Esophagus (tissue), 2 donors: Measurements from ENCODE around the gene FEZF1. TPM values are rescaled to one million over a fixed set of nuclear protein-coding genes. Genes with fewer than 3 reads are reported as not detected.

Experiments
- H3K27ac ChIP-seq, 2 donors: one replicate each; pipeline ENCODE4 v1.5.1; 2013; ENCODE audit warnings: low read depth in 2 of 2, mild to moderate bottlenecking in 2 of 2, inconsistent platforms in 1 of 2, low read length in 1 of 2, moderate library complexity in 1 of 2
- H3K27me3 ChIP-seq, 2 donors: one replicate each; pipeline ENCODE4 v1.6.1; 2013; ENCODE audit warnings: low read length in 2 of 2, control low read depth in 1 of 2, mild to moderate bottlenecking in 1 of 2; ENCODE audit not compliant: insufficient read depth in 2 of 2, control insufficient read depth in 1 of 2
- H3K36me3 ChIP-seq, 2 donors: one replicate each; pipeline ENCODE4 v1.6.1; 2013; ENCODE audit warnings: low read length in 1 of 2; ENCODE audit not compliant: control insufficient read depth in 2 of 2, insufficient read depth in 2 of 2
- H3K4me1 ChIP-seq, 2 donors: one replicate each; pipeline ENCODE4 v1.6.1; 2013; ENCODE audit warnings: low read length in 1 of 2; ENCODE audit not compliant: control insufficient read depth in 2 of 2, insufficient read depth in 2 of 2
- H3K4me3 ChIP-seq, 2 donors: one replicate each; pipeline ENCODE4 v1.5.1; 2013; ENCODE audit warnings: low read length in 2 of 2, mild to moderate bottlenecking in 2 of 2, low read depth in 1 of 2, moderate library complexity in 1 of 2
- H3K9me3 ChIP-seq, 2 donors: one replicate each; pipeline ENCODE4 v1.6.1; 2013; ENCODE audit warnings: mild to moderate bottlenecking in 2 of 2, low read depth in 1 of 2, low read length in 1 of 2, moderate library complexity in 1 of 2; ENCODE audit not compliant: control insufficient read depth in 2 of 2, insufficient read depth in 1 of 2
- WGBS, 2 donors: extraction: QIAGEN DNeasy Blood & Tissue Kit; methylation state at CpG; one replicate each; pipeline ENCODE4 v1.1.7; 2013; 5-methylcytosine and 5-hydroxymethylcytosine counted together
- polyA plus RNA-seq, 2 donors: library from polyadenylated mRNA; stranded (reverse); fragments of 200-250 nt; gene quantifications; one replicate each; pipeline ENCODE4 v1.2.3, GENCODE V29; 2013
- donor health status: healthy with polysubstance abuse.
- donor health status: Bipolar disorder and iron deficiency.

FEZF1 gene
- polyA plus RNA-seq, 2 donors, result not detected

DNA sequence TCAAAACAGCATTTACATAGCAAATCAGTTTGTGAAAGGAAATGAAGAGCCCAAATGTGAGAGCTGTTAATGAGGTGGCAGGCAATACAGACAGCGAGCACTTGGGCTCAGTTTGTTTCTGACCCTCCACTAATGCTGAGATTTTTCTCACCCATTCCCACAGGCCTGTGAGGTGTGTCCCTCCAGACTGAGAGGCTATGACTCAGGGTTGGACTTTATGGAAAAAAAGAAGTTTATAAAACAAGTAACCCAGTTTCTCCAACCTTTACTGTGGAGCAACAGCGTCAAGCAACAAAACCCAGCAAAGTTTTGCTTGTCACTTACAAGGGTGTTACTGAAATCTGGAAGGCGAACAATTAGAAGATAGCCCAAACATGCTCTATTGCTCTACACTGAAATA, 4.9 kb upstream of the FEZF1 start:
- H3K27me3 ChIP-seq, result peaks cover 17 to 34% of the 10 kb centered on the region in 2 donors
- H3K27ac ChIP-seq, result no peak overlapping the region
- peaks cover 0 to 2% of the 10 kb centered on the region in 2 donors for H3K9me3 ChIP-seq
- no peaks in the 10 kb centered on the region for H3K36me3 ChIP-seq
- H3K4me1 ChIP-seq, result peaks cover 14 to 15% of the 10 kb centered on the region in 2 donors
- H3K4me3 ChIP-seq, result no peak overlapping the region
- 45 to 51% methylated on average over 3 of the region's 3 CpGs for WGBS, 2 donors

DNA sequence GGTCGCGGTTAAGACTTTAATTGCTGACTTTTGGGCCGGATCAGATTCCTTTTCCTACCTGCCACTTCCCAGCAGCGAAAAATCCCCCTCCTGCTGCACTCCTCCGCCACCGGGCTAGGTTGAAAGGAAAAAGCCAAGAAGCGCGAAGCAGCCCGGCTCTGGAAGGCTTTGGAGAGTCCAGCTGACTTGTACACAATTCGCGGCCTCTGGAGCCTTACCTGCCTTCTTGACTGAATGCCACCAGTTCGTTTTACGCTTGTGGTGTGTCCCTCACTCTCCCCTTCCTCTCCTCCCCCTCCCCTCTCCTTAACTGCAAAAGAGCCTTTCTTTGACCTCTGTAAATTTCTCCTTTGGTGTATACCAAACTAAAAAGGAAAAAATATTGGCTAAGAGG, 2.7 kb upstream of the FEZF1 start:
- H3K27ac ChIP-seq, result no peak overlapping the region
- H3K36me3 ChIP-seq, result no peaks in the 10 kb centered on the region
- peaks cover 20% of the 10 kb centered on the region in 2 donors for H3K4me1 ChIP-seq
- H3K27me3 ChIP-seq, result peaks cover 17 to 39% of the 10 kb centered on the region in 2 donors
- H3K9me3 ChIP-seq, result peaks cover 0 to 2% of the 10 kb centered on the region in 2 donors
- no peak overlapping the region for H3K4me3 ChIP-seq
- WGBS, 2 donors, result 24 to 30% methylated on average over 13 of the region's 13 CpGs

DNA sequence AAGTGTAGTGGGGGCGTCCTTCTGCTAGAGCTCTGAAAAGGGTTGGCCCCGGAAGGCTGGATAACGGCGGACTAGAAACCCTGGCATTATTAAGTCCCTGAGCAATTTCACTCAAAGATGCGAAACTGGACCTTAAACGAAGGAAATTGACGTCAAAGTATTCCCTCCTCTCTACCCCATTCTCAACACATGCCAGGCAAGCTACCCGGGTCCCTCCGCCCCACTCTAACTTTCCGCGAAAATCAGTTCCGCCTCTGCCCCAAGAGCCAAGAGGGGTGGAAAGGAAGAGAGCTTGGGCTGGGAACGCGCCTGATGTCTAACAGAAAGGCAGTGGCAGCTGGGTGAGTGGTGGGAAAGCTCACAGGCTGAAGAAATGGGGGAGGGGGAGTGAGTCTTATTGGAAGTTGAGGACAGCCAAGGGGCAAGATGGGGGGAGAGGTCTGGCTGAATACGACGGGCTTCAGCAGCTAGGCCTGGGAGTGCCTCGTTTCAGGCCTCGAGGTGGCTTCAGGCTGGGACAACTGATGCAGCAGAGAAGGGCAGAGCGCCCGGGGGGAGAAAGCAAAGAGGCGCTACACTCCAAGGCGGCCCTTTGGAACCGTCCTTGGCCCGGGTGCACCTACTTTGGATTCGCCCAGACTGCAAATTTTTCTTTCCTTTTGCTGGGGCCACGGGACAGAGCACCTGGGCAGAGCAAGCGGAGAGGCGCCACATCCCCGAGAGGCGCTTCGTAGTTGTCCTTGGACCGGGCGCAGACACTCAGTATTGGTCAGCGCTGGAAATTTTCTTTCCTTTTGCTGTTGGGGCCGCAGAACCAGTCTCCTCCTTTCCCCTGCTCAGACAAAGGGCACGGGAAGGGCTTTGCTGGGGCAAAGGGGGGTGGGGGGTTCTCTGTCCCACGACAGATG, 2.0 kb upstream of the FEZF1 start:
- H3K27me3 ChIP-seq, result peaks cover 17 to 37% of the 10 kb centered on the region in 2 donors
- H3K4me1 ChIP-seq, result peaks cover 20% of the 10 kb centered on the region in 2 donors
- H3K9me3 ChIP-seq, result peaks cover 0 to 2% of the 10 kb centered on the region in 2 donors
- WGBS, 2 donors, result 14 to 19% methylated on average over 35 to 37 of the region's 37 CpGs
- H3K36me3 ChIP-seq, result no peaks in the 10 kb centered on the region
- H3K27ac ChIP-seq, result no peak overlapping the region
- no peak overlapping the region for H3K4me3 ChIP-seq

DNA sequence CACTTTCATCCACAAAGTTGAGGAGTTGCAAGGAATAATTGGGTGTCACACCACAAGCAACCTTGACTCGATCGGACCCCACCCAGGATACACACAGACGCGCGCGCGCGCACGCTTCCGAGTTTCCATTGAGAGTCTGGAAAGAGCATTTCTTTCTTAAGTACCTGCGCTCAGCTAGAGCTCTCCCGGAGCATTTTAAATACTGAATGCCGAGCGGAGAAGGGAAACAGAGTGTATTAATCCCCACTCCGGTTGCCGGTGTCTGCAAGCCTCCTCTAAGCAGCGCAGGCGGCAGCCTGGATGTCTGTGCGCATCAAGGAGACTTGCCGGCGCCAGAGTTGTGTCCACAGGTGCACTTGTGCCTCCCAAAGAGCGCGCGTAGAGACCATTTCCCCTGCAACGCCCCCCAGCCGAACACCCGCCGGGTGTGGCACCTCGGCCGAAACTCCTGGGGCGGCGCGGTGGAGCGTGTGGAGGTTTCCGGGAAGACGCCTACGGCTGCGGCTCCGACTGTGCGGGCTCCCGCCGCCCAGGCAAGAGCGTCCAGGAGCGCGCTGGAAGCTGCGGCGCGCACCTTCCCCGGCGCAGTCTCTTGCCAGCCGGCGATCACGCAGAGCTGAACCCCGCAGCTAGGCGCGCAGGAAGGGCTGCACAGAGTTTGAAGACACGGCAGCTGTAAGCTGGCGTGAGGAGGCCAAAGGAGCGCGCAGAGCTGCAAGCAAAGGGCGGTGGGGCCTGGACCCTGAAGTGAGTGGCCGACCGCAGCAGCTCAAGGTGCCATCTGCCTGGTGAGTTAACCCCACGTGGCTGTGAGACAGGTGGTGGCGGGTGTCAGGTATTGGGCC, 1.1 kb upstream of the FEZF1 start:
- Histone ChIP-seq H3K27ac (no peak overlapping the region), H3K9me3 (peaks cover 0 to 2% of the 10 kb centered on the region in 2 donors), H3K27me3 (peaks cover 11 to 35% of the 10 kb centered on the region in 2 donors), H3K4me3 (peak overlapping the region in 1 of 2 donors; percentile 45), H3K36me3 (no peaks in the 10 kb centered on the region), H3K4me1 (peaks cover 19 to 20% of the 10 kb centered on the region in 2 donors)
- 3 to 4% methylated on average over 65 of the region's 65 CpGs for WGBS, 2 donors

DNA sequence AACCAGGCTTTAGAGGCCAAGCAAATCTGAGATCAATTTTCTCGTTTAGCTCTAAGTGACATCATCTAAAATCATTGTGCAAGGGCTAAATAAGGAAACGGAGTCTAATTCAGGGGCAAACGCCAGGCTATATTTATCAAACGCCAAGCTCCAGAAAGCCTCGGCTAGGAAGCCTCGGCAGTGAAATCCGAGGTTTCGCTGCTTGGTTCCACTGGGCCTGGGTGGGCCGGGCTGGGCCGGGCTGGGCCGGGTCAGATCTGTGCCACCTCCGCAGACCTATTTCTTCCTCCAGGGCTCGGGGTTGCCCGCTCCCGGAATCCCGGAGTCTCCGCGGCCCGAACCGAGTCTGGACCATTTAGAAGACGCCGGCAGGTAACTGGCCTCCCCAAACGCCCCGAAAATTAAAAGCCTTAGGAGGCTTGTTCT, 459 bp upstream of the FEZF1 start:
- peaks cover 11 to 33% of the 10 kb centered on the region in 2 donors for H3K27me3 ChIP-seq
- peaks cover 2 to 3% of the 10 kb centered on the region in 2 donors for H3K9me3 ChIP-seq
- H3K36me3 ChIP-seq, result no peaks in the 10 kb centered on the region
- peak overlapping the region in 1 of 2 donors; percentile 45 for H3K4me3 ChIP-seq
- no peak overlapping the region for H3K27ac ChIP-seq
- WGBS, 2 donors, result 3% methylated on average over 24 of the region's 24 CpGs
- H3K4me1 ChIP-seq, result peaks cover 17 to 20% of the 10 kb centered on the region in 2 donors

DNA sequence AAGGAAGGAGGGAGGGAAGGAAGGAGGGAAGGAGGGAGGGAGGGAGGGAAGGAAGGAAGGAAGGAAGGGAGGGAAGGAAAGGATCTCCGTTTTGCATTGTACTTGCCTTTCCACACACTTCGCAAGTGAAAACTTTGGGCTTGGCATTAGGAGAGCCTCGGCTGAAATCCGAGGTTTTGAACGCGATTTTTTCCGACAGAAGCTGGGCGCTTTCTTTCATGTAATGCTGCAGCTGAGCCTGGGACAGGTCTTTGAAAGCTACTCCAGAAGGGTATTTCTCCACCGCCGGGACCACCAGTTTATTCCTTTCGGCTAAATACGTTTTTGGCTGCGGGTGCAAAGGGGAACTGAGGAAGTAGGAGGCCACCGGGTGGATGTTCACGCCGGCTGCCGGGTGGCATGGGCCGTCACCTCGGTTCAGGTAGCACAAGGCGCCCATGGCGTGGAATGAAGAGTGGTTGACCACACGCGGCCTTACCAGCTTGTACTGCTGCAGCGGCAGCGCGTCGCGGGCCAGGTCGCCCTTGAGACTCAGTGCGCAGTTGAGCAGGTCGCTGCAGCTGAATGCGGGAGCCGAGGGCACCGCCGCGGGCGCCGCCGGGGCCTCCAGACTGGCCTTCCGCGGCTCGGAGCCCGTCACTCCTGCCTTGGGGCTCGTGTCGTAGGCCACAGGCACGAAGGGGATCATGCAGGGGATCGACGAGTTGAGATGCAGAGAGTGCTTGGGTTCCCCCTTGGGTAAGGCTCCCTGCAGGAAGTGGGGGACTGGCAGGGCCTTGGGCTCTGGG, 825 bp downstream of the FEZF1 start:
- Histone ChIP-seq H3K27me3 (peaks cover 11 to 39% of the 10 kb centered on the region in 2 donors), H3K36me3 (no peaks in the 10 kb centered on the region), H3K4me1 (peaks cover 17 to 26% of the 10 kb centered on the region in 2 donors), H3K27ac (no peak overlapping the region), H3K9me3 (peaks cover 2 to 7% of the 10 kb centered on the region in 2 donors), H3K4me3 (no peak overlapping the region)
- 9% methylated on average over 40 to 48 of the region's 48 CpGs for WGBS, 2 donors

DNA sequence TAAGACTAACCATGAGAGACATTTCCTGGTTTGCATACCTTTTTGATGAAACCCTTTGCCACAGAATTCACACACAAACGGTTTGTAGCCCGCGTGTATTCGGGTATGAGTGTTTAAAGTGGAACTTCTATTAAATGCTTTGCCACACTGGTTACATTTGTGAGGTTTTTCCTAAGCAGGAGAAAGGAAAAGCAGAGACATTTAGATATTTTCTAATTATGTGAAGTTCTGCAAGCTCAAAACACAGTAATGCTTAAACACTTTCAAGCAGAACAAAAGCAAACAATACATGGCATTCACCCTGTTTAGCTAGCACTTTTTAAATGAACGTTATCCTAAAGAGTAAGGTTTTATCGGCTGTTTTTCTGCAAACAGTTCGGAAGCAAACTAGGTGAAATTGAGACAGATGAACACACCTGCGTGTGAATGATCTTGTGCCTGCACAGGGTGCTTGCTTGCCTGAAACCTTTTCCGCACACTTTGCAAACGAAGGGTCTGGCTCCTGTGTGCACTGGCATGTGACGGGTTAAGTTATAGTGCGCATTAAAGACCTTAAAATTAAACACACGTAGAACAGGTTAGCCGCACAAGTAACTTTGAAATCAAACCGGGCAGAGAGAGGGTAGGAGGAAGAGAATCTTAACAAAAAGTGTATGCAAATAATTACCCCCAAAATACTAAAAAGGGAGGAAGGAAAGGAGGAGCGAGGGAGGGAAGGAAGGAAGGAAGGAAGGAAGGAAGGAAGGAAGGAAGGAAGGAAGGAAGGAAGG, 1.6 kb downstream of the FEZF1 start:
- H3K4me1 ChIP-seq, result peaks cover 17 to 26% of the 10 kb centered on the region in 2 donors
- 13 to 14% methylated on average over 16 of the region's 16 CpGs for WGBS, 2 donors
- H3K9me3 ChIP-seq, result peaks cover 2 to 7% of the 10 kb centered on the region in 2 donors
- H3K27me3 ChIP-seq, result peaks cover 11 to 39% of the 10 kb centered on the region in 2 donors
- H3K36me3 ChIP-seq, result no peaks in the 10 kb centered on the region
- no peak overlapping the region for H3K4me3 ChIP-seq
- H3K27ac ChIP-seq, result no peak overlapping the region

DNA sequence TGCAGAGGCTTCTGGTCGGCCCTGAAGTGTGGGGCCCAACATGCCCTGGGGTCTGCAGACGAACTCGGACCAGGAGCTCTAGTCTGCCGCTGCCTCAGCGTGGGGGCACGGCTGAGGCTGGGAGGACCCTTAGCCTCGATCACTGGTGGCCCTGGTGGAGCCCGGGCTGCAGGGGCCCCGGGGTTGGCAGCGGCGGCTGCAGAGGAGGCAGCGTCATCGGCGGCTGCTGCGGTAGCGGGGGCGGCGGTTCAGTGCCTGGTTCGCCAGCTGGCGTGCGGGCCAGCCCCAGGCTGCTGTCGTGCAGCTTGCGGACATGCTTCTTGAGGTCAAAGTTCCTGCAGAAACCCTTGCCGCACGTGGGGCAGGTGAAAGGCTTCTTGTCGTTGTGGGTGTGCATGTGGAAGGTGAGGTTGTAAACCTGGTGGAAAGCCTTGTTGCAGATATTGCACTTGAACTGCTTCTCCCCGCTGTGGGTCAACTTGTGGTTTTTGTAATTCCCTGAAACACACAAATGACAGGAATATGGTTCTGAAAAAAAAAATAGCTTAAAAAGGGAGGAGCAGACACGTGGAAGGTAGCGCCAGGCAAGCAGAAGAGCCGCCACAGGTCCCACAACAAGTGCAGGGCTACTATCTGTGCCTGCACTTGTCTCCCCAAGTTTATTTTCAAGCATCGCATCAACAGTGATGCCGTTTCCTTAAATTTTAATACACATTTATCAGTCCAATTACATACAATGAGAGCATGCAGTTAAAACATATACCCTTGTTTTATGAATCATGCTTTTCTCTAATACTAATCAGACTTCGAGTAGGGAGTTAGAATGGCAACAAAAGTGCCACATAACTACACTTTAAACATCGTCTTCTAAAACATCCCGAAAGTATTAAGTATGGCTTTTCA, 2.4 kb downstream of the FEZF1 start:
- Histone ChIP-seq H3K4me3 (no peak overlapping the region), H3K36me3 (no peaks in the 10 kb centered on the region), H3K4me1 (peaks cover 17 to 26% of the 10 kb centered on the region in 2 donors), H3K9me3 (peaks cover 2 to 7% of the 10 kb centered on the region in 2 donors), H3K27me3 (peaks cover 11 to 36% of the 10 kb centered on the region in 2 donors), H3K27ac (no peak overlapping the region)
- 13 to 14% methylated on average over 35 of the region's 35 CpGs for WGBS, 2 donors
